GM19468 (cell line): ENCODE results near the gene UXT.
A peak's percentile ranks its signal among the peaks of the same experiment; 100 is the strongest.
"Not testable (repeated sequence)": the region's sequence is repeated elsewhere in the genome, so short reads cannot be mapped to it uniquely, and the experiment has no call there.

Experiments
- ATAC-seq: cut with Tn5 transposase; IDR thresholded peaks from one replicate; pipeline ENCODE4 v1.9.1; 2021; ENCODE audit warnings: mild to moderate bottlenecking, moderate library complexity, moderate number of reproducible peaks; ENCODE audit not compliant: unreplicated experiment; ENCODE audit errors: extremely low read depth

UXT gene, protein sequence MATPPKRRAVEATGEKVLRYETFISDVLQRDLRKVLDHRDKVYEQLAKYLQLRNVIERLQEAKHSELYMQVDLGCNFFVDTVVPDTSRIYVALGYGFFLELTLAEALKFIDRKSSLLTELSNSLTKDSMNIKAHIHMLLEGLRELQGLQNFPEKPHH

GRCh38 chrX:47658684-47659420, at the start of gene UXT:
UXT (minus strand) TSS chrX:47659180; CDS start chrX:47658927, 253 bp downstream.
- ATAC-seq, result peak; percentile 52

- no peak for ATAC-seq
These were observed 48.2 kb upstream of the UXT start for GRCh38 chrX:47707031-47707780.

DNA sequence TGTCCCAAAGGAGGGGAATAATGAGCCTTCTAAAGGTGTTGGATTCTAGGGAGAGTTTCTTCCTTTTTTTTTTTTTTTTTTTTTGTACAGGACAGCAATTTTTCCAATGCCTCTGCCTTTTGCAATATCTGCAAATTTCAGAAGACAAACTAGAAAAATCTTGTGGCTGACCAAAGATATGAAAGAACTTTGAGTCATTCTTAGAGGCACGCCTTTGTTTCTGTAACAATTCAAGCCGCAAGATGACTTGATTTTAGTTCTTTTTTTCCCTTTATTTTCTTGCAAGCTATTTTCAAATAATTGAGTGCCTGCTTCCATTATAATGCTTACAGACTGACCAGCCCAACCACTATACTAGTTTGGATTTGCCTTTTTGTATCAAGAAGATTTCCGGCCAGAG, 47.6 kb upstream of the UXT start:
- no peak for ATAC-seq

DNA sequence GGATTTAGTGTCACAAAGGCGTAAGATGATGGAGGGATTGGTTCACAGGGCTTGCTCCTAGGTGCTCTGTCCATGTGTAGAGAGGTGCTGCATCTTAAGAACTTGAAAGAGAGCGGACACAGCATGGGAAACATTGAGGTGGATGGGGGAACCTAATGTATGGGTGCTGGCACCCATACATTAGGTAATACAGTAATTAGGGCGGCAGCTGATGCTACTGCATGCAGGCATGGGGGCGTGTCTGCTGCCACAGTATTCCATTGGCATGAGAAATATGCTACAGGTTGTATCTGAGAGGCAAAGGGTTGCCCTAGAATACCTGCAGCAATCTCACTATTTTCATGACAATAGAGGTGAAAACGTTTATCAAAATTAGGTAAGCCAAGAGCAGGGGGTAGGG, 45.8 kb upstream of the UXT start:
- ATAC-seq, result no peak

- no peak for ATAC-seq
These were observed 38.2 kb upstream of the UXT start for GRCh38 chrX:47697181-47697580.

- ATAC-seq, result no peak
These were observed 31.2 kb upstream of the UXT start for GRCh38 chrX:47690175-47690574.

- no peak for ATAC-seq
These were observed 28.3 kb upstream of the UXT start for GRCh38 chrX:47687263-47687662.

GRCh38 chrX:47683829-47684205, 24.8 kb upstream of the UXT start:
- ATAC-seq, result no peak

DNA sequence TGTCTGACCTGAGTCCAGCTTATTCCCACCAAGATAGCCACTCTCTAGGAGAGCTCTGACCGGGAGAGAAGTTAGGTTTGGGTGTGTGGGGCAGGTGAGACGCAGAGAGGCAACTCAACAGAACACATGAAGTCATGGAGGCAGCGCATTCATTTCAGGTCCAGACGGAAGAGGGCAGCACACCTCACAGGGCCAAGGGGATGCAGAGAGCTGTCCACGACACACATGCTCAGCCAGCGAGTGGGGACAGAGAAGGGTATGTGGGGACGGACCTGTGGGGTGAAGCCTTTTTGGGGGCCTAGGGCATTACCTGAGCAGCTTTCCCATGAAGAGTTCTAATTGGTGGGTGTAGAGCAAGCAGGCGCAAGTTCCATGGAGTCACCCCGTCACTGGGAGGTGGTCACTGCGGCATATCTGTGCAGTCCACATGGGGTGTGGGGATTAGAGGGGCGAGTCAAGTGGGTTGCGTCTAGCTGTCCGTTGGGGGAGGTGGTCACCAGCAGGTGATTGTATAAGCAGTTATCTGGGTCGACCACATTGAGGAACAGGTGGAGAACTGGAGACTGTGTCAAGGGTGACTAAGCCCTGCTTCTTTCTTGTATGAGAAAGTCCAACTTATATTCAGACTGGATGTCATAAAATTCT, 24.3 kb upstream of the UXT start:
- ATAC-seq, result no peak

GRCh38 chrX:47675959-47676859, 17.2 kb upstream of the UXT start:
- ATAC-seq, result not testable (repeated sequence)

GRCh38 chrX:47674776-47675175, 15.8 kb upstream of the UXT start:
- no peak for ATAC-seq

DNA sequence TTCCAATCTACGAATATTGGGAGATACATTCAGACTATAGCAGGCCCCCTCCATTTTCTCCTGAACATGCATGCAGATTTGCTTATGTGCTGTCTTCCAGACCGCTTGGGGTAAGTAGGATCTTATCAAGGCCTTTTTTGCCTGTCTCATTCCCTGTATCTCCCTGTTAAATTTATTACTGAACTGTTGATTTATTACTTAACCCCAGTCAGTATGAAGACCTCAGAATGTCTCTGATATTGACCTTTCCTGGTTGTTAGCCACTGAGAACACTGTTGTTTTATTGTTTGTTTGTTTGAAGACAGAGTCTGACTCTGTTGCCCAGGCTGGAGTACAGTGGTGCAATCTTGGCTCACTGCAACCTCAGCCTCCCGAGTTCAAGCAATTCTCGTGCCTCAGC, 6.8 kb upstream of the UXT start:
- ATAC-seq, result not testable (repeated sequence)

DNA sequence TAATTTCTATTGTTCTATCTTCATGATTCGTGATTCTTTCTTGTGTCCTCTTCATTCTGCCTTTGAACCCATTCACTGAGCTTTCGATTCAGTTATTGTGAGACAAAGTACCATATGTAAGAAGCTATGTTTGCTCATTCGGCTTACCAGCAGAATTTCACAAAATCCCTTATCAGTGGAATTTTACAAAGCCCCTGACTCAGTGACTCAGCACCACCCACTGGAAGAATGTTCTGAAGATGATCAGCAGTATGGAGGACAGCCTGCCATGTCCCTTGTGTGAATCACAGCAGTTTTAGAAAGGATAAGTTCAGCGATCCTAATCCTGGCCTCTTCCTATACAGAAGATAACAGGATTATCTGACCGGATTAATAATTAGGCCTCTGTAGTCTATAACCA, 5.8 kb upstream of the UXT start:
- no peak for ATAC-seq

DNA sequence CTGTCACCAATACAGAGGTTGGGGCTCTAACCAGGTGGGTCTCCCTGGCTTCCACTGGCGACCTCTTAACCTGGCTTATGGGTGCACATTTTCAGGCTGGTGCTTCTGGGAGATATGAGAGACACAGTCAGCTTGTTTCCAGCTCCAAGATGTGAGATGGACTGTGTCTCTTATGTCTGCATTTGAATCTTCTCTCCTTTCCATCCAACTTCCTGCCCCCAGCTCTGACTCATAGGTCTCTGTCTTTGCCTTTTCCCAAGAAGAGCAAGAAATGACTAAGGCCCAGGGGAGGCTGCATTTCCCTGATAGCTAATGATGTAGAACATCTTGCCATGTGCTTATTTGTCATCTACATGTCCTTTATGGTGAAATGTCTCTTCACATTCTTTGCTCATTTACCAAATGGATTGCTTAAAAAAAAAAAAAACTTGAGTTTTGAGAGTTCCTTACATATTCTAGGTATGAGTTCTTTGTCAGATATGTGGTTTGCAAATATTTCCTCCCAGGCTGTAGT, 3.2 kb upstream of the UXT start:
- no peak for ATAC-seq

GRCh38 chrX:47661539-47661938, 2.6 kb upstream of the UXT start:
- ATAC-seq, result no peak

GRCh38 chrX:47659421-47659726, 394 bp upstream of the UXT start:
- ATAC-seq, result no peak

GRCh38 chrX:47658301-47658683, 688 bp downstream of the UXT start:
- ATAC-seq, result no peak

DNA sequence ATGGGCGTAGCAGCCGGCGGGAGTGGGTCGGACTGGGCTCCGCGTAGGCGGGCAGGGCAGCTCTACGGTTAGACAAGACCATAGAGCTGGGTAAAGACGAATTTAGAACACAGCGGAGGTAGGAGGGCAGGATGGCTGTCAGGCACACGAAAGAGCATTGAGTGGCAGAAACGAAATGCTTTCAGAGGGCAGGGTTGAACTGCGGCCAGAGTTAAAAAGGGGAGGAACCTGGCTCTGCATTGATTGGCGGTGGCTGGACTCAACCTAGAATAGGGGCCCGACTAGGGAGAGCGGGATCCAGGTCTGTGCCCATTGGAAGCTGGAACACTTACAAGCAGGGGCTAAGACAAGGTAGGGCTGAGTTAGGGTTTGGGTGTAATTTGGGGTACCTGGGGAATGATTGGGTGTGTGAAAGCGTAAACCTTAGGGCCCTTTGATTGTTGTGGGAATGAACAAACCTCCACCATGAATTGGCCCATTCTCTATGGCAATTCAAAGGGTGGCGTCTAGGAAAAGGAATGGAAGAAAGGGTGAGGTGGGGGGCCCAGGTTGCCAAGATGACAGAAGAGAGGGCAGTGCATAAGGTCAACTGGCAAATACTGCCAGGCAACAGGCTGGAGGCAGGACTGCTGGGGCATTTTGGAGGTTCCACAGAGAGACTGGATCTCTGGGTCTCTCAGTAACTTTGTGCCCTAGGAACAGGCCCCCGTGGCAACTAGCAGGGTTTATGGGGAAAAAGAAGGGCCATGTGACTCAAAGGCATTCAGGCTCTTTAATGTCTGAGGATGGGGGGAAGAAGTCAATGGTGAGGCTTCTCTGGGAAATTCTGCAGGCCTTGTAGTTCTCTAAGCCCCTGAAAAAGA, 7.7 kb downstream of the UXT start:
- no peak for ATAC-seq
